Activated B cell treated with CpG ODN at 0.5 μM for 24 hours (primary cell): ENCODE results near the gene TRABD2B. TPM values are rescaled to one million over a fixed set of nuclear protein-coding genes. Genes with fewer than 3 reads are reported as not detected.

Experiments
- ATAC-seq: fragments of 200-7000 bp; cut with Tn5 transposase; one replicate; pipeline ENCODE4 v1.10.0; 2021; ENCODE audit warnings: low read depth, mild to moderate bottlenecking, moderate library complexity
- CTCF ChIA-PET: fragments of 350-600 bp; sonication (Branson Sonifier 250); formaldehyde crosslinking; loops from one replicate; lab custom pipeline; 2021; ENCODE audit warnings: antibody characterized with exemption; lab: Charles Lee
- POLR2A ChIA-PET: fragments of 350-600 bp; sonication (Branson Sonifier 250); formaldehyde crosslinking; loops from one replicate; lab custom pipeline; 2021; ENCODE audit warnings: antibody characterized with exemption; lab: Charles Lee
- DNase-seq: peaks from one replicate; pipeline ENCODE4 v3.0.0; 2022
- H3K27ac Mint-ChIP-seq: one replicate; pipeline ENCODE4 v1.8.0; 2020; ENCODE audit warnings: mixed read lengths
- H3K27me3 Mint-ChIP-seq: one replicate; pipeline ENCODE4 v1.8.0; 2021; ENCODE audit warnings: mixed read lengths
- H3K36me3 Mint-ChIP-seq: one replicate; pipeline ENCODE4 v1.8.0; 2021; ENCODE audit warnings: low read depth, mixed read lengths
- H3K4me1 Mint-ChIP-seq: one replicate; pipeline ENCODE4 v1.8.0; 2021; ENCODE audit warnings: mixed read lengths
- H3K4me3 Mint-ChIP-seq: one replicate; pipeline ENCODE4 v1.8.0; 2020; ENCODE audit warnings: mild to moderate bottlenecking, mixed read lengths
- H3K9me3 Mint-ChIP-seq: one replicate; pipeline ENCODE4 v1.8.0; 2020; ENCODE audit warnings: mixed read lengths
- CTCF ChIP-seq: fragments of 200-600 bp; IDR thresholded peaks from one replicate; pipeline ENCODE4 v1.8.0; 2022; ENCODE audit warnings: antibody characterized with exemption, mild to moderate bottlenecking
- intact Hi-C: fragments of 100-400 bp; cut with micrococcal nuclease; formaldehyde crosslinking; loops from one replicate; pipeline ENCODE4 v1.15.1; 2024
- total RNA-seq: library from RNA; stranded (reverse); gene quantifications from 2 replicates; pipeline ENCODE4 v1.2.3, GENCODE V29; 2022

The TRABD2B gene
- total RNA-seq, 1 donor from 2014 or later = not detected

- ATAC-seq (no peak), DNase-seq (no peak)
- Mint-ChIP-seq H3K9me3 (no peaks in the 10 kb centered on the region), H3K27me3 (peaks cover 17% of the 10 kb centered on the region), H3K36me3 (no peaks in the 10 kb centered on the region), H3K4me3 (no peak overlapping the region), H3K27ac (no peak overlapping the region), H3K4me1 (no peaks in the 10 kb centered on the region)
- ChIA-PET CTCF (no interaction called here), POLR2A (no interaction called here)
- intact Hi-C loops = no loop called here
- TF ChIP-seq CTCF = no peak
Measured at GRCh38 chr1:47926461-47926999, 70.7 kb downstream of the TRABD2B start.

- ATAC-seq (no peak), DNase-seq (no peak)
- ChIA-PET CTCF (no interaction called here), POLR2A (no interaction called here)
- Mint-ChIP-seq H3K4me3 (no peak overlapping the region), H3K4me1 (no peaks in the 10 kb centered on the region), H3K27me3 (peaks cover 25% of the 10 kb centered on the region), H3K36me3 (no peaks in the 10 kb centered on the region), H3K27ac (no peak overlapping the region), H3K9me3 (no peaks in the 10 kb centered on the region)
- intact Hi-C loops = no loop called here
- no peak for TF ChIP-seq CTCF
Measured at GRCh38 chr1:47924270-47925048, 72.7 kb downstream of the TRABD2B start.

GRCh38 chr1:47921935-47922415 lies 75.2 kb downstream of the TRABD2B start:
- ChIA-PET CTCF (no interaction called here), POLR2A (no interaction called here)
- intact Hi-C loops = no loop called here
- Mint-ChIP-seq H3K27ac (no peak overlapping the region), H3K4me3 (no peak overlapping the region), H3K27me3 (peaks cover 23% of the 10 kb centered on the region), H3K36me3 (no peaks in the 10 kb centered on the region), H3K4me1 (no peaks in the 10 kb centered on the region), H3K9me3 (no peaks in the 10 kb centered on the region)
- ATAC-seq = no peak
- no peak for TF ChIP-seq CTCF
- no peak for DNase-seq

GRCh38 chr1:47919113-47919833 lies 77.9 kb downstream of the TRABD2B start:
- no peaks in the 10 kb centered on the region for H3K4me1 Mint-ChIP-seq
- H3K4me3 Mint-ChIP-seq = no peak overlapping the region
- peaks cover 23% of the 10 kb centered on the region for H3K27me3 Mint-ChIP-seq
- ATAC-seq (no peak), DNase-seq (no peak)
- no peak for TF ChIP-seq CTCF
- H3K9me3 Mint-ChIP-seq = no peaks in the 10 kb centered on the region
- ChIA-PET POLR2A (no interaction called here), CTCF (no interaction called here)
- intact Hi-C loops = no loop called here
- H3K36me3 Mint-ChIP-seq = no peaks in the 10 kb centered on the region
- H3K27ac Mint-ChIP-seq = no peak overlapping the region

- no peaks in the 10 kb centered on the region for H3K36me3 Mint-ChIP-seq
- peaks cover 18% of the 10 kb centered on the region for H3K27me3 Mint-ChIP-seq
- intact Hi-C loops = no loop called here
- no peak overlapping the region for H3K27ac Mint-ChIP-seq
- POLR2A ChIA-PET = no interaction called here
- H3K9me3 Mint-ChIP-seq = no peaks in the 10 kb centered on the region
- ATAC-seq (no peak), DNase-seq (no peak)
- CTCF ChIA-PET = no interaction called here
- no peak overlapping the region for H3K4me3 Mint-ChIP-seq
- no peaks in the 10 kb centered on the region for H3K4me1 Mint-ChIP-seq
- no peak for TF ChIP-seq CTCF
Measured at GRCh38 chr1:47918257-47918867, 78.8 kb downstream of the TRABD2B start.
